Bone marrow (tissue), 2 donors: ENCODE measurements around the gene GRIP1.

Source experiments
- DNase-seq, 2 donors: peaks; one replicate each; lab custom pipeline; 2025; lab: John Stamatoyannopoulos, UW

Gene GRIP1, protein sequence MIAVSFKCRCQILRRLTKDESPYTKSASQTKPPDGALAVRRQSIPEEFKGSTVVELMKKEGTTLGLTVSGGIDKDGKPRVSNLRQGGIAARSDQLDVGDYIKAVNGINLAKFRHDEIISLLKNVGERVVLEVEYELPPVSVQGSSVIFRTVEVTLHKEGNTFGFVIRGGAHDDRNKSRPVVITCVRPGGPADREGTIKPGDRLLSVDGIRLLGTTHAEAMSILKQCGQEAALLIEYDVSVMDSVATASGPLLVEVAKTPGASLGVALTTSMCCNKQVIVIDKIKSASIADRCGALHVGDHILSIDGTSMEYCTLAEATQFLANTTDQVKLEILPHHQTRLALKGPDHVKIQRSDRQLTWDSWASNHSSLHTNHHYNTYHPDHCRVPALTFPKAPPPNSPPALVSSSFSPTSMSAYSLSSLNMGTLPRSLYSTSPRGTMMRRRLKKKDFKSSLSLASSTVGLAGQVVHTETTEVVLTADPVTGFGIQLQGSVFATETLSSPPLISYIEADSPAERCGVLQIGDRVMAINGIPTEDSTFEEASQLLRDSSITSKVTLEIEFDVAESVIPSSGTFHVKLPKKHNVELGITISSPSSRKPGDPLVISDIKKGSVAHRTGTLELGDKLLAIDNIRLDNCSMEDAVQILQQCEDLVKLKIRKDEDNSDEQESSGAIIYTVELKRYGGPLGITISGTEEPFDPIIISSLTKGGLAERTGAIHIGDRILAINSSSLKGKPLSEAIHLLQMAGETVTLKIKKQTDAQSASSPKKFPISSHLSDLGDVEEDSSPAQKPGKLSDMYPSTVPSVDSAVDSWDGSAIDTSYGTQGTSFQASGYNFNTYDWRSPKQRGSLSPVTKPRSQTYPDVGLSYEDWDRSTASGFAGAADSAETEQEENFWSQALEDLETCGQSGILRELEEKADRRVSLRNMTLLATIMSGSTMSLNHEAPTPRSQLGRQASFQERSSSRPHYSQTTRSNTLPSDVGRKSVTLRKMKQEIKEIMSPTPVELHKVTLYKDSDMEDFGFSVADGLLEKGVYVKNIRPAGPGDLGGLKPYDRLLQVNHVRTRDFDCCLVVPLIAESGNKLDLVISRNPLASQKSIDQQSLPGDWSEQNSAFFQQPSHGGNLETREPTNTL

DNA sequence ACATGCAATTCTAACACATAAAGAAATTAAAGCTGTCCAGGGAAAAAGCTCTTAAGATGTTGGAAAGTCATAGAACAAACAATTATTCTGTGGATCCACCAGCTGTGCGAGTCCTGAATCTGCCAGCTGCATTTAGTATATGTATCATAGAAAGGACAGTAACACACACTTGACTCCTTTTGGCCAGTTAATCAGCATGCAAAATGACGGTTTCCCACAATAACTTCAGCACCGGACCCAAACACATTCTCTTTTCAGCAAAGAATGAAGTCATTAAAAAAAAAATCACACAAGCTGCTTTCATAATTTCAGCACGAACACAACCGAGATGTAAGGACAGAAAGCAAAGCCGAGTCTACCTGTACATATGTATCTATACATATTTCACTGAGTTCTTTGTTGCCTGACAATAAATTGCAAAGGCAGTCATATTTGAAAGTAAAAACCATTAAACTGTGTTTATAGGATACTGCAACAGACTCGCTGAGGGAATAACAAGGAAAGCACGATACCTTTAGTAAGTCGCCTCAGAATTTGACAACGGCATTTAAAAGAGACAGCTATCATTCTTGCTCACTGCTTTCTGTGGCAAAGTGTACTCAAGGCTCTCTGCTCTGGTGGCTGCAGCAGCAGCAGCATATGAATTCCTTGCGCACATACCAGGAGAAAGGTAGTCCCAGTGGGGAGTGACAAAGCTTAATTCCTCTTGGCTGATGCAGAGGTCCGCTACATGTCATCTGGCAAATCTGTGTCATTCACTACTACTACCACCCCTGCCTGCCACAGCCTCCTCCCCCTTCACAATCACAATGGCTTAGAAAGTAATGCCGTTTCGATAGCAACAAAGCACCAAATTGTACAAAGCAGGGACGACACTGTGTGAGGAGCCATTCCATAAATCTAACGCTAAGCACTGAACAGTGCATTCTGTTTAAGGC, at the start of gene GRIP1:
Gene GRIP1 (minus strand): TSS at position 739 of the 938 bp plus-strand sequence. CDS start 172 bp downstream, at position 567.
- DNase-seq, result no peak

GRCh38 chr12:66726556-66726955, 47.7 kb upstream of the GRIP1 start:
- DNase-seq, result no peak

DNA sequence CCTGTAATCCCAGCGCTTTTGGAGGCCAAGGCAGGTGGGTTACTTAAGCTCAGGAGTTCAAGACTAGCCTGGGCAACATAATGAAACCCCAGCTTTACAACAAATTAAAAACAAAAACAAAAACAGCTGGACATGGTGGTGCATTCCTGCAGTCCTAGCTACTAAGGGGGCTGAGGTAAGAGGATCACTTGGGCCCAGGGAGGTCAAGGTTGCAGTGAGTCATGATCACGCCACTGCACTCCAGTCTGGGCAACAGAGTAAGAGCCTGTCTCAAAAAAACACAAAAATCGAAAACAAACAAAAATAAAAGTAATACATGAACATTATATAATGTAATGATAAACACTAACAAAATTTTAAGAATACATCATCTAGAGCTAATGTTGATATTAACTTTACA, 46.2 kb upstream of the GRIP1 start:
- no peak for DNase-seq

DNA sequence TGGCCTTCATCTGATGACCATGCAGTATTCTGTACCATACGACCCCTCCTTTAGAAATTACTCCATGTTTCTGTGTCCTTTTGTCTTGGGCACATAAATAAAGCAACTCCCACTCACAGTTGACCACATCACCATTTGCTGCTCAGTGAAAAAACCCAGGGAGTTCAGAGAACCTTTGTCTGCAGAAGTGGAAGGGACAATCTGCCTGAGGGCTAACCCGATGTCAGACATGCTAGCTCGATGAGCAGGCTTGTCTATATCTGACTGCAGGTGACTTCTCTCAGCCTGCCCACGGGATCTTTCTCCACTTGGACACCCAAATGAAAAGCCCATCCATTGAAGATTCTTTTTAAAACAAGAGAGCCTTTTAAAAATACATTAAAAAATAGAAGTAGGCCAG, 45.7 kb upstream of the GRIP1 start:
- no peak for DNase-seq

DNA sequence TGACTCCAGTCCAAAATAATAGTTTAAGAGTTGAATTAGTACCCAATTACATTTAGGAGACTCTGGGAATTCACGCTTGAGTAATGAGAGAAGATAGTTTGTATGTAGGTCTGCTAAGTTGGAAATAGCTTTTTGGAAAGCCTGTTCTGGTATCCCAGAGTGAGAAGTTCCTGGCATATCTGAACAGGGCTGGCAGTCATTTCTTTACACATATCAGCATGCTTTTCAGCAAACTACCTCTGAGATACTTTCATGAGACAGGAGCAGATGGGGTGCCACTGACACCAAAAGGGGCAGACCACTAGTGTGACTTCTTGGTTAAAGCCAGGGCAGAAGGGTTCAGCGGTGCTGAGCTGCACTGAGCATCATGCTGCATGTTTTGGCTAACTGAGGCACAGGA, 45.1 kb upstream of the GRIP1 start:
- DNase-seq, result no peak

GRCh38 chr12:66719862-66720261, 41.0 kb upstream of the GRIP1 start:
- no peak for DNase-seq

DNA sequence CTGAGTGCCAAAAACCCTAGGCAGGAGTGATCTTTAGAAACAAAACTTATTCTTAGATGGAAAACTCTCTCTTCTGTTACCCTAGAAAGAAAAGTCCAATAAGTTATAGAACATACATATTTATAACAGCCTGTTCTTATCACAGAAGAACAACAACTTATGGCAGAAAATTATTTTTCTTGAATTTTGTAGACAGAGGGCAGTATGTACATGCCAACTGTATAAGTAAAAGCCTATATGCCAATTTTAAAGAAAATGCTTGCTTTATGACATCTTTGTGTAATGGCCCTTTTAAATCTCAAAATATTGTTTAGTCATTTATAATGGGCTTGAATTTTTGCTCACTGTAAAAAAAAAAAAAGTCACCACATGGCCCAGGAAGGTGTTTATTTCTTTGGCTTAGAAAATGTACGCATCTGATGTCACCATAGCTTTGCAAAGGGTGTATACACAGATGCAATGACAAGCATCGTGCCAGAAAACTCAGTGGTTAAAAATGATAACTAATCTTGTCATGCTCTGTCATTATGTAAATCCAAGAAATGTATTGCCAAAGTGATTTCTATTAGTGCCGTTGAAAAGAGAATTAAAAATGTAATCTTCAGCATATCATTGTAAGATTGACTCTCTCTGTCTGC, 38.3 kb upstream of the GRIP1 start:
- DNase-seq, result no peak

- DNase-seq, result no peak
Observed at GRCh38 chr12:66716522-66716921, 37.6 kb upstream of the GRIP1 start.

- DNase-seq, result no peak
Observed at GRCh38 chr12:66714709-66715108, 35.8 kb upstream of the GRIP1 start.

- DNase-seq, result no peak
Observed at GRCh38 chr12:66713984-66714383, 35.1 kb upstream of the GRIP1 start.

DNA sequence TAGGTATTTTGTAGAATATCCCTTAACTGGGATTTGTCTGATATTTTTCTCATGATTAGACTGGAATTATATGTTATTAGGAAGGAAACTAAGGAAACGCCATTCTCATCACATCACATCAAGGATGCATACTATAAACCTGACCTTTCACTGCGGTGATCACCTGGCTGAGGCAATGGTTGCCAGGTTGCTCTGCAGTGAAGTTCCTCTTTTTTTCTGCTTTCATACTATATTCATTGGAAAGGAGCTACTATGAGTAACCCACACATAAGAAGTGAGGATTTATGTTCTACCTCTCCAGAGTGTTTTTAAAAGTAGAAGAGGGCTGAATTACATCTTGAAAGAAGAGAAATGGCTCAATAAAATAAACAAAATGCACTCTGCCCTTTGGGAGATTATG, 31.0 kb upstream of the GRIP1 start:
- no peak for DNase-seq

DNA sequence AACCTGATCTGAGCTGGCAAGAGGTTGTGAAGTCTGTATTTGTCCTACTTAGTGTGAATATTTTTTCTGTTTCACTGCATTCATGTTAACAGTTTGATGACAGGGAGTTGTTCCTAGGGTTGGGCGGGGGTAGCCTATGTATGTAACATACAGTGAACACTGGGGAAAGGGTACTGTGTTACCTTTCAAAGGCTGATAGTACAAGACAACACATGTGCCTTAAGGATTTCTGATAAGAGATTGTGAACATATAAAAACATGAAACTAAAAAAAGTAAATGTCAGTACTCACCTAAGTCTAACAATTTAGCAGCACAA, 30.5 kb upstream of the GRIP1 start:
- DNase-seq, result no peak

DNA sequence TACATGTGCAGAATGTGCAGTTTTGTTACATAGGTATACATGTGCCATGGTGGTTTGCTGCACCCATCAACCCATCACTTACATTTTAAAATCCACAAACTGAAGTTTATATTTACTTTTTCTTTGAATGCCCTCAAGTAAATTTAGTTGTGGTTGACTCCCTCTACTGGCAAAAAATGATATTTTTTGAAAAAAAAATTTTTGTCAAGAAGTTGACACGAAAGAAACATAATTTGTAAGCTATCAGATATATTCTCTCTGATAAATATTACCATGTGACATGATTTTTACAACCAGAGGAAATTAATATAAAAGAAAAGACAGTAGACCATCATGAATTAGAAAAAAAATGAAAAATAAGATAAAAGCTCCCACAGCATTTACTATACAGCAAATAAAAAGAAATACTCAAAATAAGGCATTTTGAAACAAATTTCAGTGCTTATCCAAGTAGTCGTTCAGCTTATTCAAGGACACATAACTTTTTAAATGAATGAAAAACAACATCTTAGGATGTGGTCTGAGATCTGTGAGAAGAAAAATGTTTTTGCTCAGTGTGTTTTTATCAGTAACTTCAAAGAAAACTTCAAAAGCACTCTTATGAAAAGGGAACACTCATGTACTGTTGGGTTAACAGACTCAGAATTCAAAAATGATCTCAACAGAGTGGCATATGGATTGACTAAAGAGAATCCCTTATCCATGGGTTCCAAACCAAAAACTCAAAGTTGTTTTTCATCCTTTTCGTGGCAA, 30.0 kb upstream of the GRIP1 start:
- DNase-seq, result no peak

DNA sequence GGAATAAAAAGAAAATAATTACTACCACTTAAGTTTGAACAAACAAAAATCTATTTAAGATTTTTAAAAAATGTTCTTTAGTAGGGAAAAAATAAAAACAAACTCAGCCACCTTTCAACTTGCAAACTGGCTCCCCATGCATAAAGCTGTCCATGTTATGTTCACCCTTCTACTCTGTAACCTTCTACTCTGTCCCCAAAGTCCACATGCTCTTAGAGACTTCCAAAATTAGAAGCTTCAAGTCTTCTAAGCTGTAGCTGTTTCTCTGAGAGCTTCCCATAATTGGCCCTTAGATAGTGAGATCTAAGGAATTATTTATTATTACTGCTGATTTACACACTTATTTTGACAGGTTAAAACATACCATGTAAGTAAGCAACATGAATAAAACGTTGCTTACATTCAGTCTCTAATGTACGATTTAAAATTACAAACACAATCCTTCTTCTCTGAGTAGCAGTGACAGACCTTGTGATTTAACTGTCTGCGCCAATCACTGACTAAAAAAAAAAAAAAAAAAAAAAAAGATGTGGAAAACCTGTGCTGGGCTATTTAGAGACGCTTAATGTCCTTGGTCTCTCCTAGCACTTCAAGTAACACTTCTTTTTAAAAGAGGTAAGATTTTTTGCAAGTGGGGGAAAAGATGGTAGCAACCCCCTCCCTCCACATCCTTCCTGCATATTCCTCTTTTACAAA, 28.3 kb upstream of the GRIP1 start:
- DNase-seq, result no peak

GRCh38 chr12:66699738-66700482, 21.0 kb upstream of the GRIP1 start:
- no peak for DNase-seq

DNA sequence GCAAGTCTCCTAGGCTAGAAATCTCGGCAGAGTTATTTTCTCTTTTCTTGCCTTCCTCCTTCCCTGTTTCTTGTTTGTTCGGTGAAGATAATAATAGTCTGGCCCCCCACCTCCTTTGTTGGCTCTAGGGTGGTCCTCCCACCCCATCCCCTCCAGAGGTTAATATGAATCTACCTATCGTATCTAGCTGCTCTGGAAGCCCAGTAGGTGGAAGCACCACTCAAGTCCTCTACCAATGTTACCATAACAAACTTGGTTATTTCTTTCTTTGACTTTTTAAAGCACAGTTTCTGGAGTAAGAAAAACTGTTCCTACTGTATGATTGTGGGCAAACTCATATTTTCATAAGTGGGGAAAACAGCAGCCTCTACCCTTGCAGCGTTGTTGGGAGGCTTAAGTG, 19.7 kb upstream of the GRIP1 start:
- DNase-seq, result no peak

DNA sequence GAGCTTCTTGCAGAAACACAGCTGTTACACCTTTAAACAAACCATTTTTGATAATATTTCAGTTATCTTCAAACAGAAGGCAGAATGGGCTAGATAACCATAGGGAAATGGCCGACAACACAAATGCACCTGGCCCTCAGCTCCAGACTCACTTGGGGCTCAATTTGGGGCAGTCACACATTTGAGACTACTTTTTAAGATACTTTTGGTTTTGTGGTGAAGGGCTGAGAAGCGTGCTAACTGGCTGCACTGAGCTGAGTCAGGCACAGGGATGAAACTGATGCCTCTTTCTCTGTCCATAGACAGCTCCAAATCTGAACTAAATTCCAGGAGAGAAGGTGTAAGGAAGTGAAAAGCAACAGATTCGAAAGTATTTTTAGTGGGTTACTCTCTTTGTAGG, 18.5 kb upstream of the GRIP1 start:
- no peak for DNase-seq

DNA sequence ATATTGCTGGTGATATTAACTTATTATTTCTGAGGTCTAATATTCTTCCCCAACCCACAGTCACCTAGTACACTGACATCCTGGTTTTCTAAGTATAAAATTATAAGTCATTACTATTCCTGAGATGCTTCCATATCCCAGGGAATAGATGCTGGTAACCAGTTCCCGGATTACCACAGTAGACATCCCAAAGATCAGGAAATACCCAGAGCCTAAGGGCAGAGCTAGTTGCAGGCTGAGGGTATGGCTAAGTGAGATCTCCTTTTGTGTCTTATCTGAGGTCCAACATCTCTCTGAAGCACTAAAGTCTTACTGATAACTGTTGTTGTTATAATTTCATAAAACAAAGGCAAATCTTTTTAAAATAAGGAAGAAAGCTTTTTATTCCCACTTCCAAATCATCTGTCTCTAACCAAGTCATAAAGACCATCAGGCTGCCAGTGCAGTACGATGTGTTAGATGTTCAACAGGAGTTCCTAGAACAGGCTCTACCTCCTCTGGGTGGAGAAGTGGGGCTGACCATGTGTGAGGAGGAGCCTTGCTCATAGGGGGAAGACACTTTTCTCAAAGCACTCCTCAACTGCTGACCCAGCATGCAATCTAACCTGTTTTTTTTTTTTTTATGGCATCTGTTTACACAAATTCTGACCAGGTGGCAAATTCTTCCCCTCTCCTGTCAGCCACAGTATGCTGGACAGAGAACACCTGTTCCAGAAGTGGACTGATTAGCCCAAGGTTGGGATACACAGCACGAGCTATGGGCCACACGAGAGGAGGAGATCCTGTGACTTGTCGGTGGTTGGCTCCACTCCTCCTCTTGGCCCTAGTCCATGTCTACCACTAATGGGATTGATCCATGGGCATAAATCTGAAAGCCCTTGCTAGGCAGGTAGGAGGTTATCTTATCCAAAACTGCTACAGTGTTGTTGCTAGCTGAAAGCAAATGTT, 16.1 kb upstream of the GRIP1 start:
- DNase-seq, result no peak
